Thyroid gland (tissue), 4 donors: ENCODE data around the gene MAPK10.

Source experiments
- POLR2A ChIP-seq, 2 donors: fragments of 450-650 bp; IDR thresholded peaks; one replicate each; pipeline ENCODE4 v1.6.1; 2017; ENCODE audit warnings: antibody characterized with exemption in 2 of 2, mild to moderate bottlenecking in 2 of 2, moderate library complexity in 1 of 2
- TF ChIP-seq, protein P1 (sequence below), 6 experiments: fragments of 200-600 bp in 3 of 6; fragments of 450-650 bp in 3 of 6; sonication (generic) in 3 of 6; IDR thresholded peaks; one replicate each; pipeline ENCODE4 v1.5.1; 2016 to 2019; ENCODE audit warnings: antibody characterized with exemption in 6 of 6, mild to moderate bottlenecking in 2 of 6, inconsistent platforms in 1 of 6, moderate library complexity in 1 of 6

DNA sequence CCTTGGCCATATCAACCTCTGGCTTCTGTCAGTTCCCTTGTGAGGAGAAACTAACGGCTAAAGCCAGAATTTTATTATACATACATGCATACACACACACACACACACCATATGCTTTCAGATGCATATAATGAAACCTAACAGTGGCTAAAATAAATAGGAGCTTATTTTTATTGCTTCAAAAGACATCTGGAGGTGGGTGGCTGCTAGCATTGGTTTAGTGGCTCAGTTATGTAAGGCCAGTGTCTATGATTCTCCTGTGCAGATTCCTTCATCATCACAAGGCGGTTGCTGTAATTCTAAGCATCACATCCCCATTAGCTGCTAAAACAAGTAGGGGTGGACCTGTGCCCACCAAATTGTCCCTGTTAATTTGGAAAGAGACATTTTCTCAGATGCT lies 110.8 kb downstream of the MAPK10 start:
- TF ChIP-seq POLR2A (IDR thresholded peaks at IDR 0.05), result no peak
- TF ChIP-seq, protein P1, sequence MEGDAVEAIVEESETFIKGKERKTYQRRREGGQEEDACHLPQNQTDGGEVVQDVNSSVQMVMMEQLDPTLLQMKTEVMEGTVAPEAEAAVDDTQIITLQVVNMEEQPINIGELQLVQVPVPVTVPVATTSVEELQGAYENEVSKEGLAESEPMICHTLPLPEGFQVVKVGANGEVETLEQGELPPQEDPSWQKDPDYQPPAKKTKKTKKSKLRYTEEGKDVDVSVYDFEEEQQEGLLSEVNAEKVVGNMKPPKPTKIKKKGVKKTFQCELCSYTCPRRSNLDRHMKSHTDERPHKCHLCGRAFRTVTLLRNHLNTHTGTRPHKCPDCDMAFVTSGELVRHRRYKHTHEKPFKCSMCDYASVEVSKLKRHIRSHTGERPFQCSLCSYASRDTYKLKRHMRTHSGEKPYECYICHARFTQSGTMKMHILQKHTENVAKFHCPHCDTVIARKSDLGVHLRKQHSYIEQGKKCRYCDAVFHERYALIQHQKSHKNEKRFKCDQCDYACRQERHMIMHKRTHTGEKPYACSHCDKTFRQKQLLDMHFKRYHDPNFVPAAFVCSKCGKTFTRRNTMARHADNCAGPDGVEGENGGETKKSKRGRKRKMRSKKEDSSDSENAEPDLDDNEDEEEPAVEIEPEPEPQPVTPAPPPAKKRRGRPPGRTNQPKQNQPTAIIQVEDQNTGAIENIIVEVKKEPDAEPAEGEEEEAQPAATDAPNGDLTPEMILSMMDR (IDR thresholded peaks at IDR 0.05), result no peak
